ENCODE results near the gene NR2E1. TPM values are rescaled to one million over a fixed set of nuclear protein-coding genes. Genes with fewer than 3 reads are reported as not detected.

The NR2E1 gene
- total RNA-seq, 3 donors from 2014 or later (not counting 1 experiment from before 2014, with no cell fraction given) = not detected

DNA sequence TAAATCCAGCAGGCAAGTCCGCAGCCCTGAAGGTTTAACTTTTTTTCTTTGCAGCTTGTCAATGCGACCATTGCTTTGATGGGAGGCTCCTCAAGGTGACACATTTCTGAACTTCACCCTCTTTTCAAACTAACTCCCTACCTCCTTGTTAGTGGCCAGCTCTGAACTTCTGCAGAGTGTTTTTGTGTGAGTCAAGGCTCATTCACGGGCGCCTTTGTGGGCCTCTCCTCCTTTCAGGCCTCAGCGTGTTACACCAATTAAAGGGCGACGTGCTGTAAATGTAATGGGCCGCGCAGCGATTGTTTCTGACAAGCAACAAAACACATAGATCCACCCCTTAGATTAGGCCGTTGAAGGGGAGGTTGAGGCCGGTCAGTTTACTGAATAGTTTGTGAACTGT is 45.5 kb upstream of the NR2E1 start:
- H3K9me3 Mint-ChIP-seq = no peaks in the 10 kb centered on the region
- peak overlapping the region; percentile 21 for H3K4me3 Mint-ChIP-seq

DNA sequence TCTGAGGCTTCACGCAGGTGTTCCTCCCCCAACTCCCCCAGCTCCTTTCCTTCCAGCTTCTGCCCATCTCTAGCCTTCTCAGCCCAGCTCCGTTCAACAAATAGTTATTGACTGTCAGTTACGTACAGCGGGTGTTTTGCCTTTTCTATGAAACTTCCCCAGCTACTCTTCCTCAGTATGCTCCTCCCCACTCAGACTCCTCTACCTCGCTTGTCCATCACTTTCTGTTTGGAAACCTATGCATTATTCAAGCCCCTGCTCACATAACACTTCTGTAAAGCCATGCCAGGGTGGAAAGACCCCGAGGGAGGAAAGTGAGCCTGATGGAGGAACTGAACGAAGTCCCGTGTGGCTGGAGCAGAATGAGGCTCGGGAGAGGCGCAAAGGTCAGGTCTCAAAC is 44.2 kb upstream of the NR2E1 start:
- peaks cover 15 to 32% of the 10 kb centered on the region in 2 donors for H3K4me1 Mint-ChIP-seq
- H3K27ac Mint-ChIP-seq = no peak overlapping the region
- peaks cover 52% of the 10 kb centered on the region for H3K27me3 ChIP-seq (ENCODE audit: control insufficient read depth, insufficient read depth, low read length)
- no peak overlapping the region for H3K27ac ChIP-seq (ENCODE audit: low read length)
- DNase-seq (no peak), ATAC-seq (no peak)
- H3K4me1 ChIP-seq (ENCODE audit: control insufficient read depth, insufficient read depth, low read length) = peaks cover 28% of the 10 kb centered on the region
- intact Hi-C loops (cut with micrococcal nuclease) = no loop called here
- WGBS (ENCODE audit: insufficient coverage) = 34% methylated on average over 10 of the region's 10 CpGs
- H3K4me3 Mint-ChIP-seq = no peak overlapping the region
- H3K36me3 ChIP-seq (ENCODE audit: control insufficient read depth, insufficient read depth, low read length) = no peaks in the 10 kb centered on the region
- H3K9me3 ChIP-seq (ENCODE audit: control insufficient read depth, insufficient read depth, low read length) = no peaks in the 10 kb centered on the region
- no peak overlapping the region for H3K4me3 ChIP-seq (ENCODE audit: low read length)
- peaks cover 73 to 80% of the 10 kb centered on the region in 2 donors for H3K27me3 Mint-ChIP-seq (ENCODE audit: low read depth in 2 of 2)
- TF ChIP-seq CTCF (IDR thresholded peaks at IDR 0.05) = no peak
- H3K36me3 Mint-ChIP-seq = no peaks in the 10 kb centered on the region
- no peaks in the 10 kb centered on the region for H3K9me3 Mint-ChIP-seq

More for the DNA sequence above, 45.5 kb upstream of the NR2E1 start:
- Histone ChIP-seq H3K27ac (ENCODE audit: low read length) (no peak overlapping the region), H3K4me1 (ENCODE audit: control insufficient read depth, insufficient read depth, low read length) (peaks cover 35% of the 10 kb centered on the region), H3K9me3 (ENCODE audit: control insufficient read depth, insufficient read depth, low read length) (no peaks in the 10 kb centered on the region), H3K4me3 (ENCODE audit: low read length) (no peak overlapping the region), H3K36me3 (ENCODE audit: control insufficient read depth, insufficient read depth, low read length) (no peaks in the 10 kb centered on the region), H3K27me3 (ENCODE audit: control insufficient read depth, insufficient read depth, low read length) (peaks cover 57% of the 10 kb centered on the region)
- no peaks in the 10 kb centered on the region for H3K36me3 Mint-ChIP-seq
- TF ChIP-seq CTCF (IDR thresholded peaks at IDR 0.05) = no peak
- H3K27me3 Mint-ChIP-seq (ENCODE audit: low read depth in 2 of 2) = peaks cover 74 to 80% of the 10 kb centered on the region in 2 donors
- intact Hi-C loops (cut with micrococcal nuclease) = no loop called here
- ATAC-seq (no peak), DNase-seq (no peak)
- peaks cover 25 to 41% of the 10 kb centered on the region in 2 donors for H3K4me1 Mint-ChIP-seq
- H3K27ac Mint-ChIP-seq = no peak overlapping the region
- whole genome bisulfite sequencing (ENCODE audit: insufficient coverage) = 71% methylated on average over 4 of the region's 12 CpGs

GRCh38 chr6:108123481-108123929 is 42.3 kb upstream of the NR2E1 start:
- no peaks in the 10 kb centered on the region for H3K36me3 ChIP-seq (ENCODE audit: control insufficient read depth, insufficient read depth, low read length)
- Mint-ChIP-seq H3K4me3 (no peak overlapping the region), H3K36me3 (no peaks in the 10 kb centered on the region), H3K27me3 (ENCODE audit: low read depth in 2 of 2) (peaks cover 67 to 85% of the 10 kb centered on the region in 2 donors), H3K4me1 (peaks cover 6 to 21% of the 10 kb centered on the region in 2 donors), H3K27ac (no peak overlapping the region), H3K9me3 (no peaks in the 10 kb centered on the region)
- peaks cover 43% of the 10 kb centered on the region for H3K27me3 ChIP-seq (ENCODE audit: control insufficient read depth, insufficient read depth, low read length)
- no peak overlapping the region for H3K27ac ChIP-seq (ENCODE audit: low read length)
- H3K4me1 ChIP-seq (ENCODE audit: control insufficient read depth, insufficient read depth, low read length) = peaks cover 12% of the 10 kb centered on the region
- TF ChIP-seq CTCF (IDR thresholded peaks at IDR 0.05) = no peak
- ATAC-seq (no peak), DNase-seq (no peak)
- WGBS (ENCODE audit: insufficient coverage) = 33% methylated on average over 13 of the region's 13 CpGs
- intact Hi-C loops (cut with micrococcal nuclease) = no loop called here
- no peak overlapping the region for H3K4me3 ChIP-seq (ENCODE audit: low read length)
- H3K9me3 ChIP-seq (ENCODE audit: control insufficient read depth, insufficient read depth, low read length) = no peaks in the 10 kb centered on the region

- 25% methylated on average over 7 of the region's 7 CpGs for WGBS (ENCODE audit: insufficient coverage)
- H3K9me3 ChIP-seq (ENCODE audit: control insufficient read depth, insufficient read depth, low read length) = no peaks in the 10 kb centered on the region
- peaks cover 44% of the 10 kb centered on the region for H3K27me3 ChIP-seq (ENCODE audit: control insufficient read depth, insufficient read depth, low read length)
- H3K36me3 ChIP-seq (ENCODE audit: control insufficient read depth, insufficient read depth, low read length) = no peaks in the 10 kb centered on the region
- no peak overlapping the region for H3K4me3 ChIP-seq (ENCODE audit: low read length)
- no peak for TF ChIP-seq CTCF (IDR thresholded peaks at IDR 0.05)
- H3K4me1 ChIP-seq (ENCODE audit: control insufficient read depth, insufficient read depth, low read length) = peaks cover 8% of the 10 kb centered on the region
- no peak overlapping the region for H3K27ac ChIP-seq (ENCODE audit: low read length)
- Mint-ChIP-seq H3K27me3 (ENCODE audit: low read depth in 2 of 2) (peaks cover 68 to 86% of the 10 kb centered on the region in 2 donors), H3K9me3 (no peaks in the 10 kb centered on the region), H3K27ac (no peak overlapping the region), H3K4me1 (peaks cover 2 to 17% of the 10 kb centered on the region in 2 donors), H3K4me3 (no peak overlapping the region), H3K36me3 (no peaks in the 10 kb centered on the region)
- ATAC-seq (no peak), DNase-seq (no peak)
- intact Hi-C loops (cut with micrococcal nuclease) = no loop called here
Observed at GRCh38 chr6:108123946-108124345, 41.9 kb upstream of the NR2E1 start.

Measured in natural killer cell (primary cell).